Esophagus squamous epithelium (tissue), 5 donors: Measurements from ENCODE around the gene VWA5B2. TPM values are rescaled to one million over a fixed set of nuclear protein-coding genes. Genes with fewer than 3 reads are reported as not detected.

ENCODE experiments used
- DNase-seq: peaks from one replicate; lab custom pipeline; 2025; lab: John Stamatoyannopoulos, UW
- H3K27ac ChIP-seq, 4 donors: fragments of 200-600 bp; sonication (generic); one replicate each; pipeline ENCODE4 v1.5.1; 2016 to 2019; ENCODE audit warnings: mild to moderate bottlenecking in 1 of 4
- H3K27me3 ChIP-seq, 4 donors: fragments of 200-600 bp; sonication (generic); 1 replicate in 3 of 4; 2 replicates in 1 of 4; pipeline versions ENCODE4 v1.5.1 to v1.6.0; 2017 to 2021; ENCODE audit warnings: antibody characterized with exemption in 1 of 4
- H3K36me3 ChIP-seq, 3 donors: fragments of 200-600 bp; sonication (generic); one replicate each; pipeline ENCODE4 v1.5.1; 2016 to 2019
- H3K4me1 ChIP-seq, 3 donors: fragments of 200-600 bp; sonication (generic); one replicate each; pipeline ENCODE4 v1.5.1; 2017 to 2019
- H3K4me3 ChIP-seq, 4 donors: fragments of 200-600 bp; sonication (generic); 1 replicate in 3 of 4; 2 replicates in 1 of 4; pipeline ENCODE4 v1.5.1; 2016 to 2019; ENCODE audit warnings: mild to moderate bottlenecking in 2 of 4, moderate library complexity in 1 of 4
- H3K9me3 ChIP-seq, 3 donors: fragments of 200-600 bp; sonication (generic); one replicate each; pipeline ENCODE4 v1.5.1; 2016 to 2019
- POLR2A ChIP-seq, 4 donors: fragments of 450-650 bp; IDR thresholded peaks; one replicate each; pipeline ENCODE4 v1.6.1; 2017; ENCODE audit warnings: antibody characterized with exemption in 4 of 4, mild to moderate bottlenecking in 4 of 4, moderate library complexity in 3 of 4
- WGBS, 2 donors: methylation state at CpG; one replicate each; pipeline ENCODE4 v1.1.5; 2018; 5-methylcytosine and 5-hydroxymethylcytosine counted together
- intact Hi-C: fragments of 100-400 bp; cut with DNase I; formaldehyde crosslinking; loops from one replicate; pipeline ENCODE4 v1.15.0; 2022
- total RNA-seq, 4 donors: library from RNA; depleted of rRNA; stranded (reverse); fragments of >200 nt; gene quantifications; one replicate each; pipeline ENCODE4 v1.1.0, GENCODE V29; 2016
- TF ChIP-seq, protein P1 (sequence below), 6 experiments: fragments of 450-650 bp in 4 of 6; fragments of 200-600 bp in 2 of 6; sonication (generic) in 2 of 6; IDR thresholded peaks; one replicate each; pipeline ENCODE4 v1.5.1; 2016 to 2019; ENCODE audit warnings: antibody characterized with exemption in 6 of 6, mild to moderate bottlenecking in 4 of 6, moderate library complexity in 4 of 6
- donor health status: DM: yes; HTN: yes; CAD: no.

VWA5B2 gene
- total RNA-seq, 4 donors from 2014 or later, result 0.22 TPM; not detected in 3

DNA sequence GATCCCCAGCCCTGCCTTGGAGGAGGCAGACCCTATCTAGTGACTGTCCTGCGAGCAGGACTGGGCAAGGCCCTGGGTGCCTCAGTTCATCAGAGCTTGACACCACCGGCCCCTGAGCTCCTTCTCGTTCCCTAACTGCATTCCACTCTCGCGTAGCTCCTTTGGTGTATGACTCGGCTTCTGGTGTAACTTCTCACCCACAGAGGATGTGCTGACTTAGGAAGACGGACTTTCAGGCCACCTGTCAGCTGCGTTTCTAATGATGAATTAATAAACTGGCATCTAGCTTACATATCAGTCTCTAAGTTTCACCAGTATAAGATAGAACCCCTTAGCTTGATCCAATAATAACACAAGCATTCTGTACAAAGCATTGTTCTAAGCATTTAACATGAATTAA, 25.9 kb upstream of the VWA5B2 start:
- Histone ChIP-seq H3K4me1 (no peaks in the 10 kb centered on the region), H3K9me3 (no peaks in the 10 kb centered on the region), H3K27me3 (peaks cover 0 to 24% (median 0%) of the 10 kb centered on the region in 4 donors), H3K27ac (no peak overlapping the region), H3K36me3 (no peaks in the 10 kb centered on the region), H3K4me3 (no peak overlapping the region)
- TF ChIP-seq POLR2A (IDR thresholded peaks at IDR 0.05), result no peak
- TF ChIP-seq, protein P1, sequence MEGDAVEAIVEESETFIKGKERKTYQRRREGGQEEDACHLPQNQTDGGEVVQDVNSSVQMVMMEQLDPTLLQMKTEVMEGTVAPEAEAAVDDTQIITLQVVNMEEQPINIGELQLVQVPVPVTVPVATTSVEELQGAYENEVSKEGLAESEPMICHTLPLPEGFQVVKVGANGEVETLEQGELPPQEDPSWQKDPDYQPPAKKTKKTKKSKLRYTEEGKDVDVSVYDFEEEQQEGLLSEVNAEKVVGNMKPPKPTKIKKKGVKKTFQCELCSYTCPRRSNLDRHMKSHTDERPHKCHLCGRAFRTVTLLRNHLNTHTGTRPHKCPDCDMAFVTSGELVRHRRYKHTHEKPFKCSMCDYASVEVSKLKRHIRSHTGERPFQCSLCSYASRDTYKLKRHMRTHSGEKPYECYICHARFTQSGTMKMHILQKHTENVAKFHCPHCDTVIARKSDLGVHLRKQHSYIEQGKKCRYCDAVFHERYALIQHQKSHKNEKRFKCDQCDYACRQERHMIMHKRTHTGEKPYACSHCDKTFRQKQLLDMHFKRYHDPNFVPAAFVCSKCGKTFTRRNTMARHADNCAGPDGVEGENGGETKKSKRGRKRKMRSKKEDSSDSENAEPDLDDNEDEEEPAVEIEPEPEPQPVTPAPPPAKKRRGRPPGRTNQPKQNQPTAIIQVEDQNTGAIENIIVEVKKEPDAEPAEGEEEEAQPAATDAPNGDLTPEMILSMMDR (IDR thresholded peaks at IDR 0.05), result no peak
- WGBS, 2 donors, result 79 to 80% methylated on average over 8 of the region's 8 CpGs
- DNase-seq, result no peak
- intact Hi-C loops, result no loop called here

DNA sequence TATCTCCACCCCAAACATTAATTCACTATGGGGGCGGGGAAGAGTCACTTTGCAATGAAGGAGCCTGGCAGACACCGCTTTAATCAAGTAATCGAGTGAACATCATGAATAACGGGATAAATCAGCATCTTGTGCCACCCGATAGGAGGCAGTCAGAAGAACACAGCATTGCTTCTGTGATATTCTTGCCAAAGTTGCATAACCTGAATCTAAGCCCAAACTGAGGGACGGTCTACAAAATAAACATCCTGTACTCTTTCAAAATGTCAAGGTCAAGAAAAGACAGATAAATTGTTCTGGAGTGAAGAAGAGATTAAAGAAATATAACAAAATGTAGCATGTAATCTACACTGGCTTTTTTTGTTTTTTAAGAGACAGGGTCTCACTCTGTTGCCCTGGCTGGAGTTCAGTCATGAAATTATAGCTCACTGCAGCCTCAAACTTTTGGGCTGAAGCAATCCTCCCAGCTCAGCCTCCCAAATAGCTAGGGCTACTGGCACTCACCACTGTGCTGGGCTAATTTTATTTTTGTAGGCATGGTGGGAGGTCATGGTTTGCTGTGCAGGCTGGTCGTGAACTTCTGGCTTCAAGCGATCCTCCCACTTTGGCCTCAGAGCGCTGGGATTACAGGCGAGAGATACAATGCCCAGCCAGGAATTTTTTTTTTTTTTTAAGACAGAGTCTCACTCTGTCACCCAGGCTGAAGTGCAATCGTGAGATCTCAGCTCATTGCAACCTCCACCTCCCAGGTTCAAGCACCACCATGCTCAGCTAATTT, 20.1 kb upstream of the VWA5B2 start:
- Histone ChIP-seq H3K36me3 (no peaks in the 10 kb centered on the region), H3K27me3 (peaks cover 0 to 24% (median 0%) of the 10 kb centered on the region in 4 donors), H3K27ac (no peak overlapping the region), H3K4me3 (no peak overlapping the region), H3K4me1 (no peaks in the 10 kb centered on the region), H3K9me3 (no peaks in the 10 kb centered on the region)
- DNase-seq, result no peak
- intact Hi-C loops, result no loop called here
- TF ChIP-seq, protein P1 (IDR thresholded peaks at IDR 0.05), result no peak
- TF ChIP-seq POLR2A (IDR thresholded peaks at IDR 0.05), result no peak
- 55 to 56% methylated on average over 11 of the region's 11 CpGs for WGBS, 2 donors

DNA sequence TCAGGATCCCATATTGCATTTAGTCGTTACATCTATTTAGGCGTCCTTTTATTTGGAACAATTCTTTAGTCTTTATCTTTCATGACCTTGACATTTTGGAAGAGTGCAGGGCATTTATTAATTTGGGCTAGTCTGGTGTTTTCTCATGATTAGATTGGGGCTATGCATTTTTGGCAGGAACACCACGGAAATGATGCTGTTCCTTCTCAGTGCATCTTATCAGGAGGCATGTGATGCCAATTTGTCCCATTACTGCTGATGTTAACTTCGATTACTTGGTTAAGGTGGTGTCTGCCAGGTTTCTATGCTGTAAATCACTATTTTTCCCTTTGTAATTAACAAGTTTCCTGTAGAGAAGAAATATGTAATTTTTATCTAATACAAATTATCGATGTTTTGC, 18.1 kb upstream of the VWA5B2 start:
- no peaks in the 10 kb centered on the region for H3K36me3 ChIP-seq
- no peak overlapping the region for H3K4me3 ChIP-seq
- DNase-seq, result no peak
- TF ChIP-seq, protein P1 (IDR thresholded peaks at IDR 0.05), result no peak
- TF ChIP-seq POLR2A (IDR thresholded peaks at IDR 0.05), result no peak
- H3K9me3 ChIP-seq, result no peaks in the 10 kb centered on the region
- peaks cover 0 to 13% (median 0%) of the 10 kb centered on the region in 4 donors for H3K27me3 ChIP-seq
- no peak overlapping the region for H3K27ac ChIP-seq
- intact Hi-C loops, result no loop called here
- H3K4me1 ChIP-seq, result no peaks in the 10 kb centered on the region
- 75 to 76% methylated on average over 5 of the region's 5 CpGs for WGBS, 2 donors

DNA sequence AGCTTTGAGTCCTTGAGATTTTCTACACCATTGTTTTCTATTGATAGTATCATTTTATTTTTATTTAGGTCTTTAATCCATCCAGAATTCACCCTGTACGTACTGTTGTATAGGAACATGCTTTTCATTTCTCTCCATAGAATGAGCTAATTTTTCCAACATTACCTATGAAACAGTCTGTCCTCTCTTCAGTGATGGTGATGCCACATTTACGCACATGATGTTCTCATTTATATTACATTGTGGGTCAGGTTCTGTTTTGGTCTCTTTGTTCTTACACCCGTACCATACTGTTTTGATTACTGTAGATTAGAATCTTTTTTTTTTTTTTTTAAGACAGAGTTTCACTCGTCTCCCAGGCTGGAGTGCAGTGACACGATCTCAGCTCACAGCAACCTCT, 17.7 kb upstream of the VWA5B2 start:
- H3K27ac ChIP-seq, result no peak overlapping the region
- intact Hi-C loops, result no loop called here
- no peaks in the 10 kb centered on the region for H3K4me1 ChIP-seq
- 70 to 81% methylated on average over 5 of the region's 5 CpGs for WGBS, 2 donors
- no peaks in the 10 kb centered on the region for H3K9me3 ChIP-seq
- TF ChIP-seq, protein P1 (IDR thresholded peaks at IDR 0.05), result no peak
- no peak for TF ChIP-seq POLR2A (IDR thresholded peaks at IDR 0.05)
- DNase-seq, result no peak
- no peak overlapping the region for H3K4me3 ChIP-seq
- peaks cover 0 to 10% (median 0%) of the 10 kb centered on the region in 4 donors for H3K27me3 ChIP-seq
- no peaks in the 10 kb centered on the region for H3K36me3 ChIP-seq

DNA sequence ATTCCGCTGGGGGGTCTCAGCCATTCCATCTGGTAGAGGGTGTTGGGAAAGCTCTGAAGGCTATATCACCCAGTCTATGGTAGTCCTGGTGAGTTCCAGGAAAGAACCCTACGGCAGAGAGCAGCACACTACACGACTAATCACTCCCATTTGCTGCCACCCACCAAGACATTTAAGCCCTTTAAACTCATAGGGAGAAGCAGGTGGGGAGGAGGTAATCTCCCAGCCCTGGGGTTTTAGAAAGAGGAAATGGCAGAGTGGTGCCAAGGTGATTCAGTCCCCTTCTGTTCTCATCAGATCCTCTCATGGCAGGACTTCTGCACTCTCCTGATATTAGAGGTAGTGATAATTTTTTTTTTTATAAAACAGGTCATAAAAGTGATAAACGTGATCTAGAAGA, 10.6 kb upstream of the VWA5B2 start:
- no peak for DNase-seq
- WGBS, 2 donors, result 41 to 63% methylated on average over 2 to 4 of the region's 4 CpGs
- Histone ChIP-seq H3K36me3 (no peaks in the 10 kb centered on the region), H3K27ac (no peak overlapping the region), H3K9me3 (no peaks in the 10 kb centered on the region), H3K4me3 (no peak overlapping the region), H3K4me1 (no peaks in the 10 kb centered on the region), H3K27me3 (peaks cover 0 to 32% (median 0%) of the 10 kb centered on the region in 4 donors)
- intact Hi-C loops, result no loop called here
- no peak for TF ChIP-seq POLR2A (IDR thresholded peaks at IDR 0.05)
- TF ChIP-seq, protein P1 (IDR thresholded peaks at IDR 0.05), result no peak
